ENCODE results near the gene NHLRC4.

Gene NHLRC4

GRCh38 chr16:567373-568256, 810 bp downstream of the NHLRC4 start:
- DNase-seq (ENCODE audit: low read depth), result no peak

GRCh38 chr16:568401-569258, 1.8 kb downstream of the NHLRC4 start:
- DNase-seq (ENCODE audit: low read depth), result no peak

GRCh38 chr16:569445-570254, 2.8 kb downstream of the NHLRC4 start, which contains the start of gene PIGQ:
Gene PIGQ, plus strand, starts transcription at chr16:569968. Its CDS starts 4,107 bp downstream, at chr16:574075.
- DNase-seq (ENCODE audit: low read depth), result no peak

GRCh38 chr16:572865-573650, 6.3 kb downstream of the NHLRC4 start:
- DNase-seq (ENCODE audit: low read depth), result no peak

- no peak for DNase-seq (ENCODE audit: low read depth)
Measured at GRCh38 chr16:574021-574760, 7.4 kb downstream of the NHLRC4 start.

- no peak for DNase-seq (ENCODE audit: low read depth)
Measured at GRCh38 chr16:575354-576196, 8.8 kb downstream of the NHLRC4 start.

GRCh38 chr16:576197-576822, 9.5 kb downstream of the NHLRC4 start:
- no peak for DNase-seq (ENCODE audit: low read depth)

- DNase-seq (ENCODE audit: low read depth), result no peak
Measured at GRCh38 chr16:576823-577201, 10.0 kb downstream of the NHLRC4 start.

GRCh38 chr16:577796-578195, 11.0 kb downstream of the NHLRC4 start:
- DNase-seq (ENCODE audit: low read depth), result no peak

- DNase-seq (ENCODE audit: low read depth), result no peak
Measured at GRCh38 chr16:578232-578869, 11.5 kb downstream of the NHLRC4 start.

- no peak for DNase-seq (ENCODE audit: low read depth)
Measured at GRCh38 chr16:578870-579405, 12.1 kb downstream of the NHLRC4 start.

- DNase-seq (ENCODE audit: low read depth), result no peak
Measured at GRCh38 chr16:580141-580945, 13.5 kb downstream of the NHLRC4 start.

GRCh38 chr16:580946-581498, 14.2 kb downstream of the NHLRC4 start:
- DNase-seq (ENCODE audit: low read depth), result no peak

GRCh38 chr16:582218-582613, 15.4 kb downstream of the NHLRC4 start:
- DNase-seq (ENCODE audit: low read depth), result no peak

GRCh38 chr16:582614-583331, 16.0 kb downstream of the NHLRC4 start:
- no peak for DNase-seq (ENCODE audit: low read depth)

- no peak for DNase-seq (ENCODE audit: low read depth)
Measured at GRCh38 chr16:583470-583814, 16.6 kb downstream of the NHLRC4 start.

Measured in GM04504 (cell line).